ENCODE data around the gene FOXN3.
"Not testable (repeated sequence)": the region's sequence is repeated elsewhere in the genome, so short reads cannot be mapped to it uniquely, and the experiment has no call there.

Gene FOXN3

DNA sequence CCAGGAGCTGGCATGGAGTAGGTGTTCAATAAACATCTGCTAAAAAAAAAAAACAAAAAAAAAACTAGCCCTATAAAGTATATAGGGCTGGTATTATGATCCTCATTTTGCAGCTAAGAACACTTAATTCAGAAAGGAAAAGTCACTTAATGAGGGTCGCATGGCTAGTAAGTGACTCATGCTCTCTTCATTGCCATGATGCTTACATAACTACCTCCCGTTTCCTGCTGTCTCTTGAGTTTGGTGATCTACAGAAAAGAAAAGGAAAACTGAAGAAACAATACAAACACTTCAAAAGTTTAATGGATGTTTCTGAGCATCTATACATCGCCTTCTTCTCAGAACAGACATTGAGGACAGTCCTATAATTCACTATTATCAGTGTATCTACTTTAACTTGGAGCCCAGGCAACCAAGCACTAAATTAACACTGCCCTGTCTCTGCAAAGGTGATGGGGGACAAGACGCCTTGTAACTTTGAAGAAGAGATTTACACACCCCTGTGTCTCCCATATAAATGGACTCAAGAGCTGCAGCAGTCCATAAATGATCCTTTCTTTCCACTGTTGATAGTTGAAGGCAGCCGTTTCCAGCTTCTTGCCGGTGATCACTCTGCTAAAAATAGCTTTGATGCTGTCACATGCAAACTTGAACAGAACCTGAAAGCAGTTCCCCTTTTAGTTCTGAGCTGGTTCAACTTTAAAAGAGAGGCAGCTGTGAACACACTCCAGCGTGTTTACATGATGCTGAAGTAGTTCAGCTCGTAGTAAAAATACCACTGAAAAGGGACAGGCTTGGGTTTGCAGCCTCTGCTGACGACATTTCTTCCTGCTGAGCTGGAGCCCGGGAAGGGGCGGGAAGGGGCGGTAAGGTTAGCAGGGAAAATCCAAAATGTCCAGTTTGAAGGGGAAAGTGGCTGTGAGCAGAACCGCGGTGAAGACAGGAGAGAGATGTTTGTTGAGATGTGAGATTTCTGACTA is 113.3 kb downstream of the FOXN3 start:
- peak; percentile 74 for DNase-seq (ENCODE audit: low read depth)

GRCh38 chr14:89302396-89302950 is 114.6 kb downstream of the FOXN3 start:
- no peak for DNase-seq (ENCODE audit: low read depth)

DNA sequence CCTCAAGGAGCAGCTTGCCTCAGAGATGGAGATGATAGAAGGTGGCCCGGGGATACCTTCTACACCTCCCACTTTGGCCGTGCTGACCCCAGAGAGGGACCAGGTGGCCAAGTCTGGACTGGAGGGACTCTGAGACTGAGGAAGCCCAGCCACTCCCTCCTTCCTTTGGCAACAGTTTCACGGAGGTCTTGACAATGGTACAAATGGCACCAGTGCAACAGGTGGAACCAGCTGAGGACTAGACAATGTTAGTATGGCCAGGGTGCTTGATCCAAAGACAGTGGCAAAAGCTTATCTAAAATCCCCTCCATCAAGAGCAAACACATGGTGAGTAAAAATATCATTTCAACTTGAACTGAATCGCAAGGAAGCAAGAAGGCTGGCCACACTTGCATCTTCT is 117.4 kb downstream of the FOXN3 start:
- no peak for DNase-seq (ENCODE audit: low read depth)

- no peak for DNase-seq (ENCODE audit: low read depth)
These were observed 118.8 kb downstream of the FOXN3 start for GRCh38 chr14:89298056-89298834.

- DNase-seq (ENCODE audit: low read depth), result no peak
These were observed 120.7 kb downstream of the FOXN3 start for GRCh38 chr14:89296281-89296745.

DNA sequence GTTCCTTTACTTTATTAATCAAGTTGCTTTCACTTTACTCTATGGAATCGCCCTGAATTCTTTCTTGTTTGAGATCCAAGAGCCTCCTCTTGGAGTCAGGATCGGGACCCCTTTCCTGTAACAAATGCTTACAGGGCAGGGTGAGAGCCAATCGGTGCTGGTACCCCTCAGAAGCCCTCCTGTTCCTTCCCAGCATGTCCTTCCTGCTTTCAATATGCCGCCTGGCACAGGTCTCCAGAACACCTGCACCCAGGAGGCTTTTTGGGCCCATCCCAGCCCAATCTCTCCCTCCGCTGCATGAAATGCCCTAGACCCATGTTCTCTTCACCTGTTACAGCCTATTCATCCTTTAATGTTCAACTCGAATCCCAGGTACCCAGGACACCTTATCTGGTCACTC is 122.2 kb downstream of the FOXN3 start:
- no peak for DNase-seq (ENCODE audit: low read depth)

GRCh38 chr14:89294469-89294868 is 122.6 kb downstream of the FOXN3 start:
- DNase-seq (ENCODE audit: low read depth), result not testable (repeated sequence)

GRCh38 chr14:89294060-89294459 is 123.0 kb downstream of the FOXN3 start:
- DNase-seq (ENCODE audit: low read depth), result no peak

DNA sequence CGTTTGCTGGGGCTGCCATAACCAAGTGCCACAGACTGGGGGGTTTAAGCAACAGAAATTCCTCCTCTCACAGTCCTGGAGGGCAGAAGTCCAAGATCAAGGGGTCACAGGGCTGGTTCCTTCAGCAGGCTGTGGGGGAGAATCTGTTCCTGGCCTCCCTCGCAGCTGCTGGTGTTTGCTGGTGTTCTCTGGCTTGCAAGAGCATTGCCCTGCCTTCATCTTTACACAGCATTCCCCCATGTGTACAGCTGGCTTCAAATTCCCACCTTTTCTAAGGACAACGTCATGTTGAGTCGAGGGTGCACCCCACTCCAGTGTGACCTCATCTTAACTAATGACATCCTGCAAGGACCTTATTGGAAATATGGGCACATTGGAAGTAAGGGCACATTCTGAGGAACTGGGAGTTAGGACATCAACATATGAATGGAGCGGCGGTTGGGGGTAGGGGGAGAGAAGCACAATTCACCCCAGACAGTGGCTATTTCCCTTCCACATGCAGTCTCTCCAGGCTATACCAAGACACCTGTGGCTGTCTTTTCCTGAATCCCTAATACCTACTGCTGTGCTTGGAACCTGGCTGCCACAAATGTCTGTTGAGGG is 123.6 kb downstream of the FOXN3 start:
- no peak for DNase-seq (ENCODE audit: low read depth)

DNA sequence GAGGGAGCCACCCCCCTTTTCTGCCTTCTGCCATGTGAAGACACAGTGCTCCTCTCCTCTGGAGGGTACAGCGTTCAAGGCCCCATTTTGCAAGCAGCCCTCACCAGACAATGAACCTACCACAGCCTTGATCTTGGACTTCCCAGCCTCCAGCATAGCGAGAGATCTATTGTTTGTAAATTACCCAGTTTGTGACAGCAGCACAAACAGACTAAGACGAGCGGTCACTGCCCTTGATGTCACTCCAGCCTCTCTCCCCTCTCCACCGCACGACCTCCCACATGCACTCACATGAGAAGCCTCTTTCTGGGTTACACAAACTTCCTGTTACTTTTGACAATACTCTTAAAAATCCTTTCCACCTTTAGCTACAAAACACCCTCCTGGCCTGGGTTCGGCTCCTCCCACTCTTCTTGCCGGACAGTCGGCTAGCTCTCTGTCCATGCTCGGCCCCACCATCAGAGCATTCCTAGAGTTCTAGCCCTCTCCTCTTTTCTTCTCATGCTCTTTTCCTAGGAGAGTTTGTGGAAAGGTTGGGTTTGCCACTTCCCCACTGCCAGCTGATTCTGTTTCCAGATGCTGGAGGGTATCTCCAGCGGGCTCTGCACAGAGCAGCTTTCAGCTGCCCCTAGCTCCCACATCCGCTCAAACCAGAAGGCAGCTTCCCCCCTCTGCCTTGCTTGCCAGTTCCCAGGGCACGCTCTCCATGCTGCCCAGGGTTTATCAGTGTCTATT is 124.3 kb downstream of the FOXN3 start:
- no peak for DNase-seq (ENCODE audit: low read depth)

- DNase-seq (ENCODE audit: low read depth), result no peak
These were observed 125.6 kb downstream of the FOXN3 start for GRCh38 chr14:89291351-89291940.

DNA sequence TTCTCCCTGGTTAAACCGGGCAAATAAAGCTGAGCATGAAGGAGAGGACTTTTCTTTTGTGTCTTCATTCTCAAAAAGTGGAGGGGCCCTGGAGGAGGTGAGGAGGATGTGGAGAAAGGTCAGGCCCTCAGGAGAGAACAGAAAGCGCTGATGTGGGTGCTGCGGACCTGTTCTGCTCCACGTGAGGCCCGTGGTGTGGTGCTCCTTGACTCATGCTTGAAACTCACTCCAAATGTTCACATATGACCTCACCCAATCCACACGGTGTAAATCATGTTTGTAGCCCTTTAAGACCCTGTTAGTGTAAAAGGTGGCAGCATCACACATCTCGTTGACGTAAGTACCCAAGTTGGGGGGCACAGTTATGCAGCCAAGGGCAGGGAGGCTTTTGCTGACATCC is 126.2 kb downstream of the FOXN3 start:
- no peak for DNase-seq (ENCODE audit: low read depth)

GRCh38 chr14:89289477-89289876 is 127.6 kb downstream of the FOXN3 start:
- DNase-seq (ENCODE audit: low read depth), result no peak

DNA sequence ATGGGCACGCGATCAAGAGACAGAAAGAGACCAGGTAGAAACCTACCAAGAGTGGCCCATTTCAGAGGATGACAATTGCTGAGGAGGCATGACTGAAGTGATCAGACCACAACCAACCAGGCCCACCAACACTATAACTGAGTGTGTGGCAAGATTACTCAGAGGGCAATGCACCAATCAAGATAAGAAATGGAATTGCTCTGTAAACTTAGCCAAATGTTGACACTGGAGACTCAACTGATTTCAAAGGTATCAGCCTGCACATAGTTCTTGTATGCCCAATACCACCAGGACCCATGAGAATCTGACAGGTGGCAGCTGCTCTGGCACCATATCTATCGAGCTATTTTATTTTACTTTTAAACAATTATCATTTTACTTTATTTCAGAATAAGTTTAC is 128.9 kb downstream of the FOXN3 start:
- DNase-seq (ENCODE audit: low read depth), result no peak

DNA sequence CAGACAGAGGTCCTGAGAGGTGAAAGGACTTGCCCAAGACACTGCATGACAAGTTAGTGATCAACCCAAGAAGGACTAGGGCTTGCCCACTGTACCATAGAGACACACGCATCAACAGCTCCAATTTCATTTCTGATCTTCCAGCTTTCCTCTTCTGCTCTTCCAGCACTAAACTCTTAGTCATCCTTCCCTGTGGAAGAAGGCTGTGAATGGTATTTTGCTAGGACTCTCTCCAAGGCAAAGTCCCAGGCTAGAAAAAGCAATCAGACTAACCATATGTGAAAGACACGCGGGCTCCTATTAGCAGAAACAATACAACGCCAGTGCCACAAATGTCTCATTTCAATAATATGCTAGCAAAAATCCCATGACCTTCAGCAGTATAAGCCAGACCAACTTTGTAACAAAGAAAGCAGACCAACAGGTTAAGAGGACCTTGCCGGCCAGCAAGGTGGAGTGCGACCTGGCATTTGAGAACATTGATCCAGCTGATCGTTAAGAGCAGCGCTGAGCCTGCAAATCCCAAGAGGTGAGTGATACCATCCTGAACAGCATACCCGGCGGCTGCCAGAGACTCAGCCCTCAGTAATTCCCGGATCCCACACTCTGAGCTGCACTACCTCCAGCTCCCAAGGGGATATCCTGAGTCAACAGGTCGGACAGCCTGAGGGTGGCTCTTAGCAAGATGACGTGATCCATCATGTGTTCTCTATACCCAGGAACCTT is 132.5 kb downstream of the FOXN3 start:
- peak; percentile 93 for DNase-seq (ENCODE audit: low read depth)

DNA sequence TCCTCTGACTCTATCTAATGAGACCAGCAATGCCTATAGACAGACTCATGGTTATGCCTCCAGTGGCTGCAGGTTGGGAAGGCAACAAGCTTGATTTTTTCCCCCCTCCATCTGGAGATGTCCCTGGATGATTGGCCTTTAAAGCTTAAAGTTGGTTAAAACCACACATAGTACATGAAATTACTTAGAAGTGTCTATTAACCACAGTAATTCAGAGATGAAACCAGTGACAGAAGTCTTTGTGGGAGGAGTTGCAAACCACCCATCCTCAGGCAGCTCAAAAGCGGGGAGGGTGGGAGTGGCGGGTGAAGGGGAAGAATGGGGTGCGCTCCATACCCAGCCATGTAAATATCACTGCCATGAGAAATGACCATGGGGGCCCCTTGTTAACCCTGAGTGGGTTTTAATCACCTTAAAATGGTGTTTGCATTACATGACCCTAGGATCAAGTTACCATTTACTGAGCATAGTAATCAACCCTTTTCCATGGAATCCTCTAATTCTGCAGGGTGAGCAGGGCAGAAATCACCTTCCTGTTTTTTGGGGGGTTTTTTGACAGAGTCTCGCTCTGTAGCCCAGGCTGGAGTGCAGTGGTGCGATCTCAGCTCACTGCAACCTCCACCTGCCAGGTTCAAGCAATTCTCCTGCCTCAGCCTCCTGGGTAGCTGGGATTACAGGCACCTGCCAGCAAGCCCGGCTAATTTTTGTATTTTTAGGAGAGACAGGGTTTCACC is 133.5 kb downstream of the FOXN3 start:
- DNase-seq (ENCODE audit: low read depth), result no peak

- DNase-seq (ENCODE audit: low read depth), result no peak
These were observed 134.8 kb downstream of the FOXN3 start for GRCh38 chr14:89282191-89282590.

- DNase-seq (ENCODE audit: low read depth), result no peak
These were observed 136.4 kb downstream of the FOXN3 start for GRCh38 chr14:89280600-89280999.

- DNase-seq (ENCODE audit: low read depth), result no peak
These were observed 137.3 kb downstream of the FOXN3 start for GRCh38 chr14:89279649-89280232.
